Medulla oblongata (tissue), 1 donor: ENCODE data around the gene GNGT1.

ENCODE experiments used
- DNase-seq: peaks from one replicate; pipeline ENCODE4 v3.0.0-alpha.2; 2015; ENCODE audit errors: extremely low spot score

GNGT1 gene

GRCh38 chr7:93906267-93906666 is at the start of gene GNGT1:
GNGT1 (plus strand) TSS chr7:93906567; CDS start chr7:93906747, 180 bp downstream.
- DNase-seq = no peak

GRCh38 chr7:93858857-93859256 is 47.5 kb upstream of the GNGT1 start:
- DNase-seq = no peak

- no peak for DNase-seq
Observed at GRCh38 chr7:93860261-93860660, 46.1 kb upstream of the GNGT1 start.

GRCh38 chr7:93861325-93861949 is 44.9 kb upstream of the GNGT1 start:
- no peak for DNase-seq

GRCh38 chr7:93862651-93863050 is 43.7 kb upstream of the GNGT1 start:
- DNase-seq = no peak

DNA sequence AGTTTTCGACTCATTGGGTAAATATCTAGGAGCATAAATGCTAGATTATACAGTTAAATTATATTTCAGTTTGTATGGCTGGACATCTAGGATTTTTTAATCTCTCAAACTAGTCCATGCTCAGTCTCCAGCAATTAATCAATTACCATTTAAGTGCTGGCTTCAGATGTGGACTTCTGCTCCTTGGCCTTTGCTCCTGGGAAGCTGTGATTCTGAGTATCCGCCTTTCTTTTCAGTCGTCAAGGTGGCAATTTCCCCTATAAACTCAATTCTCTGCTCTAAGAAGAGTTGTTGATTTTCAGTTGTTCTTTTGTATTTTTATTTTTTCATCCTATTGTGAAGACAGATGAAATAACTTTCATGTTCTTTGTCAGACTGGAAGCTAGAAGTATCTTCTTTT is 39.5 kb upstream of the GNGT1 start:
- no peak for DNase-seq

DNA sequence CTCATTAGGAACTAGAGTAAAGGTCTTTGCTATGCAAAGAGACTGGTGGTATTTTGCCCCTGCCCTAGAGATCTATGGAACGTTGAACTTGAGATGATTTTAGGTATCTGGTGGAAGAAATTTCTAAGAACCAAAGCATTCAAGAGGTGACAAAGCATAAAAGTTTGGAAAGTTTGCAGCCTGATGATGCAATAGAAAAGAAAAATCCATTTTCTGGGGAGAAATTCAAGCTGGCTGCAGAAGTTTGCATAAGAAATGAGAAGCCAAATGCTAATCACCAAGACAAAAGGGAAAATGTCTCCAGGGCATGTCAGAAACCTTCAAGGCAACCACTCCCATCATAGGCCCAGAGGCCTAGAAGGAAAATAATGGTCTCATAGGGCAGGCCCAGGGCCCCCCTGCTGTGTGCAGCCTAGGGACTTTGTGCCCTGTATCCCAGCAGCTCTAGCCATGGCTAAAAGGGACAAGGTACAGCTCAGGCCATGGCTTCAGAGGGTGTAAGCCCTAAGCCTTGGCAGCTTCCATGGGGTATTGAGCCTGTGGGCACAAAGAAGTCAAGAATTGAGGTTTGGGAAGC is 32.3 kb upstream of the GNGT1 start:
- no peak for DNase-seq

- no peak for DNase-seq
Observed at GRCh38 chr7:93877742-93878141, 28.6 kb upstream of the GNGT1 start.

GRCh38 chr7:93879356-93879755 is 27.0 kb upstream of the GNGT1 start:
- DNase-seq = no peak

- DNase-seq = no peak
Observed at GRCh38 chr7:93882468-93882867, 23.9 kb upstream of the GNGT1 start.

DNA sequence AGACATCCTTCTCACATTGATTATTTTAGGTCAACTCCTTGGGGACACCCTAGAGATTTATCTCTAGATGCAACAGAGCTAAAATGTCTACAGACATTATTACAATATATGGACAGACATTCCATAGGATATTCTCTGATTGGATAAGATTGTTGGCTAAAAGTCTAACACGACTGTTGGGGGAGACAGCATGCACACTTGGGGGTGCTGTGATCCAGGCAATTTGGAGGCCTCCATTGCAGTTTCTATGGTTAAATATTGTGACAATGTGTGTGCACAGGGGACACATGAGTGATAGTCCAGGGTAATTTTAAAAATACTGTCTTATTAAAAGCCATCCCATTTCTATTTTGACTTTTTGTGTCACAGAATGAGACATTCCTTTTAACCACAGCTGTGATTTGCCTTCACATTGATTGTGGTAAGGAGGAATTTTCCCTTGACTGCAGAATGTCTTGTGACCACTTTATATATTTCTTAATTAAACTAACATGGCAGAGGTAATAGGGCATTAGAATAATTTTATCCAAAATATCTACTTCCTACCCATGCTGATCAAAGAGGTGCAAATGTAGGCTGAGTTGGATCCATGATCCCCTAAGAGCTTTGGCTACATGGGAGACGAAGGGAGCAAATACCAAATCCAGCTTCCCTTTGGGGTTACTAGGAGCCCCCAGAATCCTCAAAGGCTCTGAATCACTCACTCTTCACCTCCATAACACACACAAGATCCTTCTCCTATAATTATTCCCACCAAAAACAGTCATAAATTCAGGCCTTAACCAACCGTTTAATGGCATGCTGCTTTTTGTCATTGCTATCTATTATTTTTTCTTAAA is 23.1 kb upstream of the GNGT1 start:
- no peak for DNase-seq

DNA sequence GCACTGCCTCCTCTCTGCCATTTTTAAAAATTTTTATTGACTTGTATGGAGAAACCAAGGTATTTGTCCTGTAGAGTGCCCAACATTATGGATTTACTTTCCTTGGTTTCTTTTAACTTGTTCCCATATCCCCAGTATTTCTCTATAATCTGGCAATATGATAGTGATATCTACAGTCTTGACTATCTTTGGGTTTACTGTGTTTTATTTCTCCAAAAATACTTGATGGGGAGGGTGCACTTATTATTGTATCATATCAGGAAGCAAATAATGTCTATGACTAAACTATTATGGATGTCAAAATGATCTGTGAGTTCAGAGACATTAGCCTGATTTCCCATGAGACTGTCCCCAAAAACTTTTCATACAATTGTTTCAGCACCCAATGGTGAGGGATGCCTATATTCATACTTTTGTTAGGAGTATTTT is 22.4 kb upstream of the GNGT1 start:
- no peak for DNase-seq

GRCh38 chr7:93884541-93884940 is 21.8 kb upstream of the GNGT1 start:
- no peak for DNase-seq

- no peak for DNase-seq
Observed at GRCh38 chr7:93889261-93889660, 17.1 kb upstream of the GNGT1 start.

DNA sequence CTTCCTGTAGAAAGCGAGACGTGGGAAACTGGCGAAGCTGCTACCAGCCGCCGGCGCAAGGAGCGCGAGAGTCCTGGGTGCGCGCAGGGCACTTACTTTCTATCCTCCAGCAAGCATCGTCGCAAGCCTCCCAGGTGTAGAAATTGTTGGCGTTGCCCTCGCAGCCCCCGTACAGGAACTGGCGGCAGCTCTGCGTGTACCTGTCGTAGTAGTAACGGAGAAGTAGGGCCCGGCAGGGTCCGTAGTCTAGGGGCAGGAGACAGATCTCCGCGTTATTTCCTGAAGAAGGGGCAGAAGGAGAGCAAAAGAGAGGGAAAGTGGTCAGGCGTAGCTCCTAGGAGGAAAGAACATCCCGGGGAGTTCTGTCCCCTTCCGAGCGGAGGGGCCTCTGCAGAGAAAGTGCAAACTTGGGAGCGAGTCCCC is 16.3 kb upstream of the GNGT1 start:
- no peak for DNase-seq

- no peak for DNase-seq
Observed at GRCh38 chr7:93890464-93891068, 15.8 kb upstream of the GNGT1 start, which contains the start of gene TFPI2. TFPI2 (minus strand) TSS chr7:93890753; CDS start chr7:93890678, 75 bp downstream.

- no peak for DNase-seq
Observed at GRCh38 chr7:93894426-93894825, 11.9 kb upstream of the GNGT1 start.

GRCh38 chr7:93894966-93895640 is 11.3 kb upstream of the GNGT1 start:
- DNase-seq = no peak

DNA sequence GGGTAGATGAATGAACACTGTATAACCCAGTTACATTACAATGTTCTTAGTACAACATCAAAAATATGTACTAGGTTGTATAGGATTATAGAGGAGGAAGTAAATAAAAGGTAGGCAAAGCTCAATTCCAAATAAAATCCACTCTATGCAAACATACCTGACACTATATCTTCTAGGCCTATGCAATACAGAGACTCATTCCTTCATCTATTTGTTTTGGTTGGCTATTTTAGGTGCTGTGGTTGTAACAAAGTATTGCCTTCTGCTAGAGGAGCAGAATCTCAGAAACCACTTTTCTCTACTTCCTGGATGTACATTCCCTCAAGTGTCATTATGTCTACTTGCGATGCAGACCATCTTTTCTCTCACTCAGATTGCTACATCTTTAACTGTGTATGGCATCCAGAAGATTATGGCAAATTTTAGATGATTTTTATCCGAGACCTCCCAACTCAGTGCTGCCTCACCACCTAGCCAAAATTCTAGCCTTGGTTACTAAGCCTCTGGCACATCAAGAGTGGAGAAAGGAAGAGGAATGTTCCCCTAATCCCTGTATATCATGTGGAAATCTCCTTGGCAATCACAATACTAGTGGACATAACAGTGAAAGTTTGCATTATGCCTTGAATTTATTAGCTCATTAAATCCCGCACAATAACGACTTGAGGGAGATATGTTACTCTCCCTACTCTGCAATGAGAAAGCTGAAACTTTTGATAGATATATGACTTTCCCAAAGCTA is 10.3 kb upstream of the GNGT1 start:
- DNase-seq = no peak

- no peak for DNase-seq
Observed at GRCh38 chr7:93897680-93898079, 8.7 kb upstream of the GNGT1 start.

GRCh38 chr7:93902777-93903423 is 3.5 kb upstream of the GNGT1 start:
- DNase-seq = peak; percentile 50
